B cell (primary cell): ENCODE results near the gene HLA-G. TPM values are rescaled to one million over a fixed set of nuclear protein-coding genes. Genes with fewer than 3 reads are reported as not detected.

Experiments
- ATAC-seq: fragments of 200-7000 bp; cut with Tn5 transposase; one replicate; pipeline ENCODE4 v1.10.0; 2021; ENCODE audit warnings: low read depth, mild to moderate bottlenecking, moderate number of reproducible peaks, moderate library complexity
- CTCF ChIA-PET: fragments of 350-600 bp; sonication (Branson Sonifier 250); formaldehyde crosslinking; loops from one replicate; lab custom pipeline; 2021; ENCODE audit warnings: antibody characterized with exemption, inconsistent platforms; lab: Charles Lee
- POLR2A ChIA-PET: fragments of 350-600 bp; sonication (Branson Sonifier 250); formaldehyde crosslinking; loops from one replicate; lab custom pipeline; 2021; ENCODE audit warnings: antibody characterized with exemption; lab: Charles Lee
- DNase-seq: peaks from one replicate; pipeline ENCODE4 v3.0.0; 2013
- H2AFZ ChIP-seq: 2 replicates; pipeline ENCODE4 v1.6.1; 2012; ENCODE audit warnings: mild to moderate bottlenecking, low read depth, low read length; ENCODE audit not compliant: insufficient read depth, poor library complexity, severe bottlenecking
- H3K27ac ChIP-seq, 2 donors: 1 replicate in 1 of 2; 2 replicates in 1 of 2; pipeline ENCODE4 v1.5.1; 2012 to 2013; ENCODE audit warnings: low read length in 2 of 2, mild to moderate bottlenecking in 2 of 2, moderate library complexity in 1 of 2
- H3K27me3 ChIP-seq, 4 experiments: fragments of 200-600 bp in 1 of 4; sonication (generic) in 1 of 4; replicated peaks in 1 of 4; 1 replicate in 2 of 4; 2 replicates in 2 of 4; pipeline versions ENCODE4 v1.6.1 to v1.7.0; 2013 to 2016; ENCODE audit warnings: low read length in 3 of 4, mild to moderate bottlenecking in 2 of 4, mixed read lengths in 1 of 4, moderate library complexity in 1 of 4; ENCODE audit not compliant: insufficient read depth in 4 of 4, control insufficient read depth in 3 of 4; ENCODE audit errors: control extremely low read depth in 1 of 4
- H3K36me3 ChIP-seq, 2 experiments: replicated peaks in 1 of 2; 1 replicate in 1 of 2; 2 replicates in 1 of 2; pipeline versions ENCODE4 v1.6.1 to v1.7.1; 2013; ENCODE audit warnings: low read length in 1 of 2; ENCODE audit not compliant: insufficient read depth in 2 of 2, control insufficient read depth in 1 of 2; ENCODE audit errors: control extremely low read depth in 1 of 2, extremely low read depth in 1 of 2
- H3K4me1 ChIP-seq, 2 donors: fragments of 200-600 bp in 1 of 2; sonication (generic) in 1 of 2; 1 replicate in 1 of 2; 2 replicates in 1 of 2; pipeline versions ENCODE4 v1.5.1 to v1.6.1; 2013 to 2017; ENCODE audit warnings: low read length in 2 of 2; ENCODE audit not compliant: control insufficient read depth in 2 of 2, insufficient read depth in 2 of 2
- H3K4me2 ChIP-seq: replicated peaks from 2 replicates; pipeline ENCODE3; 2012; ENCODE audit warnings: mild to moderate bottlenecking, low read depth, low read length; ENCODE audit not compliant: poor library complexity, severe bottlenecking
- H3K4me3 ChIP-seq, 5 experiments: fragments of 200-600 bp in 1 of 5; sonication (generic) in 1 of 5; 1 replicate in 3 of 5; 2 replicates in 2 of 5; pipeline versions ENCODE4 v1.5.1 to v1.7.0; 2011 to 2016; ENCODE audit warnings: low read length in 4 of 5, mild to moderate bottlenecking in 4 of 5, low read depth in 2 of 5, control low read depth in 1 of 5, moderate library complexity in 1 of 5; ENCODE audit not compliant: insufficient read depth in 1 of 5; ENCODE audit errors: control extremely low read depth in 1 of 5, extremely low read depth in 1 of 5
- H3K79me2 ChIP-seq: fragments of 200-600 bp; sonication (generic); one replicate; pipeline ENCODE4 v1.6.0; 2016; ENCODE audit warnings: low read length; ENCODE audit not compliant: control insufficient read depth, insufficient read depth
- H3K9ac ChIP-seq: fragments of 200-600 bp; sonication (generic); 2 replicates; pipeline ENCODE4 v1.6.1; 2017; ENCODE audit warnings: mild to moderate bottlenecking, low read length, moderate library complexity
- H3K9me3 ChIP-seq, 3 donors: one replicate each; pipeline versions ENCODE4 v1.6.1 to v1.7.1; 2013; ENCODE audit warnings: low read length in 2 of 3; ENCODE audit not compliant: control insufficient read depth in 2 of 3, insufficient read depth in 1 of 3; ENCODE audit errors: control extremely low read depth in 1 of 3
- H4K20me1 ChIP-seq: 2 replicates; pipeline ENCODE4 v1.6.0; 2012; ENCODE audit warnings: mild to moderate bottlenecking, low read length; ENCODE audit not compliant: insufficient read depth, control insufficient read depth, poor library complexity, severe bottlenecking
- H3K27ac Mint-ChIP-seq: one replicate; pipeline ENCODE4 v1.8.0; 2021; ENCODE audit warnings: mixed read lengths
- H3K27me3 Mint-ChIP-seq: one replicate; pipeline ENCODE4 v1.8.0; 2021; ENCODE audit warnings: mixed read lengths
- H3K4me1 Mint-ChIP-seq: one replicate; pipeline ENCODE4 v1.8.0; 2021; ENCODE audit warnings: mixed read lengths
- H3K4me3 Mint-ChIP-seq: one replicate; pipeline ENCODE4 v1.8.0; 2021; ENCODE audit warnings: mixed read lengths
- H3K9me3 Mint-ChIP-seq: one replicate; pipeline ENCODE4 v1.8.0; 2022; ENCODE audit warnings: mixed read lengths; ENCODE audit not compliant: insufficient read depth
- CTCF ChIP-seq: fragments of 200-600 bp; IDR thresholded peaks from one replicate; pipeline ENCODE4 v1.8.0; 2022; ENCODE audit warnings: antibody characterized with exemption, mild to moderate bottlenecking
- EZH2 ChIP-seq: IDR thresholded peaks from 2 replicates; pipeline ENCODE4 v1.6.1; 2012; ENCODE audit warnings: borderline replicate concordance, low read depth, mild to moderate bottlenecking, moderate library complexity, low read length; ENCODE audit not compliant: insufficient read depth, poor library complexity, severe bottlenecking
- whole genome bisulfite sequencing: methylation state at CpG from one replicate; pipeline ENCODE4 v1.1.5; 2013; ENCODE audit warnings: missing lambda C conversion rate; ENCODE audit not compliant: insufficient coverage; 5-methylcytosine and 5-hydroxymethylcytosine counted together
- intact Hi-C: fragments of 100-400 bp; cut with micrococcal nuclease; formaldehyde crosslinking; loops from one replicate; pipeline ENCODE4 v1.10.0; 2022
- polyA plus RNA-seq: library from polyadenylated mRNA; depleted of rRNA; stranded (reverse); fragments of >200 nt; gene quantifications from 2 replicates; pipeline ENCODE4 v1.2.3, GENCODE V29; 2012
- total RNA-seq, 2 donors: library from RNA; stranded (reverse); fragments of 120-200 nt in 1 of 2; gene quantifications; 1 replicate in 1 of 2; 2 replicates in 1 of 2; pipeline versions ENCODE4 v1.2.3 to v1.2.4, GENCODE V29; 2013 to 2022

The HLA-G gene
- total and polyA plus RNA-seq, 2 donors (not counting 1 experiment from before 2014, with no cell fraction given): 1.2 to 8.8 TPM

DNA sequence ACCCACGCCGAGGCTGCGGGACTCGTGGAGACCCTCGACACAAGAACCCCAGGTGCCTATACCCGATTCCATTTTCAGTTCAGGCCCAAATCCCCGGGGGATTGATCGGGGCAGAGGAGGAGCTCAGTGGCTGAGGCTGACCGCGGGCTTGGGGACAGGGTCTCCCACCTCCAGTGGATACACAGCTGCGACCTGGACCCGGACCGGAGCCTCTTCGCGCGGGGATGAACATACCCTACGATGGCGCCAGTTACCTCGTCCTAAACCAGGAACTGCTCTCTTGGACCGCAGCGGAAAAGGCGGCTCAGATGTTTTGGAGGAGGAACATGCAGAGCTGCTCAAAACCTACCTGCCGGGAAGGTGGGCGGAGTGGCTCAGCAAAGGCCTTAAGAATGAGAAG is 27.4 kb upstream of the HLA-G start:
- POLR2A ChIA-PET: no interaction called here
- peaks cover 19% of the 10 kb centered on the region for H3K27me3 Mint-ChIP-seq
- DNase-seq (no peak), ATAC-seq (no peak)
- no peaks in the 10 kb centered on the region for H3K4me1 ChIP-seq
- H3K9ac ChIP-seq: no peak overlapping the region
- CTCF ChIA-PET: no interaction called here
- no peak overlapping the region for H2AFZ ChIP-seq
- intact Hi-C loops: no loop called here
- no peak overlapping the region for H3K4me3 Mint-ChIP-seq
- H3K4me1 Mint-ChIP-seq: no peaks in the 10 kb centered on the region
- H3K27ac ChIP-seq: no peak overlapping the region
- no peak for TF ChIP-seq EZH2
- no peak for TF ChIP-seq CTCF
- WGBS: 92% methylated on average over 23 of the region's 24 CpGs
- no peaks in the 10 kb centered on the region for H3K9me3 ChIP-seq
- no peaks in the 10 kb centered on the region for H3K9me3 Mint-ChIP-seq
- no peak overlapping the region for H3K27ac Mint-ChIP-seq
- H3K27me3 ChIP-seq: peaks cover 0 to 9% (median 7%) of the 10 kb centered on the region in 4 experiments
- no peaks in the 10 kb centered on the region for H3K79me2 ChIP-seq
- no peak overlapping the region for H3K4me3 ChIP-seq
- no peaks in the 10 kb centered on the region for H4K20me1 ChIP-seq
- H3K4me2 ChIP-seq: no peak overlapping the region
- H3K36me3 ChIP-seq: no peaks in the 10 kb centered on the region

- POLR2A ChIA-PET: interaction anchor here (0.7 kb wide), 1 partner anchor 48 kb away, joined by 7 read pairs; no protein-coding TSS in a partner anchor
- Histone ChIP-seq H3K9me3 (no peaks in the 10 kb centered on the region), H2AFZ (no peak overlapping the region), H4K20me1 (no peaks in the 10 kb centered on the region), H3K4me1 (no peaks in the 10 kb centered on the region), H3K9ac (no peak overlapping the region), H3K36me3 (no peaks in the 10 kb centered on the region), H3K27ac (no peak overlapping the region), H3K79me2 (no peaks in the 10 kb centered on the region), H3K27me3 (peaks cover 0 to 20% (median 7%) of the 10 kb centered on the region in 4 experiments), H3K4me2 (no peak overlapping the region), H3K4me3 (no peak overlapping the region)
- TF ChIP-seq CTCF (no peak), EZH2 (no peak)
- Mint-ChIP-seq H3K27me3 (peaks cover 22% of the 10 kb centered on the region), H3K27ac (no peak overlapping the region), H3K4me3 (no peak overlapping the region), H3K4me1 (no peaks in the 10 kb centered on the region), H3K9me3 (no peaks in the 10 kb centered on the region)
- ATAC-seq (no peak), DNase-seq (no peak)
- CTCF ChIA-PET: no interaction called here
- intact Hi-C loops: no loop called here
- 100% methylated on average over 1 of the region's 3 CpGs for WGBS
Measured at GRCh38 chr6:29806387-29806786, 21.2 kb upstream of the HLA-G start.
